Stomach (tissue), 9 donors: Measurements from ENCODE around the gene PSORS1C2. TPM values are rescaled to one million over a fixed set of nuclear protein-coding genes. Genes with fewer than 3 reads are reported as not detected.
A peak's percentile ranks its signal among the peaks of the same experiment; 100 is the strongest.

Source experiments
- DNase-seq, 2 donors: peaks; one replicate each; pipeline versions ENCODE4 v3.0.0 to v3.0.0-alpha.2; 2013 to 2019
- H3K27ac ChIP-seq, 5 donors: fragments of 200-600 bp in 4 of 5; sonication (generic) in 4 of 5; one replicate each; pipeline ENCODE4 v1.5.1; 2013 to 2019; ENCODE audit warnings: mild to moderate bottlenecking in 1 of 5, moderate library complexity in 1 of 5
- H3K27me3 ChIP-seq, 3 donors: fragments of 200-600 bp; sonication (generic); one replicate each; pipeline ENCODE4 v1.5.1; 2017 to 2019; ENCODE audit warnings: mixed run types in 1 of 3
- H3K36me3 ChIP-seq, 4 donors: fragments of 200-600 bp; sonication (generic); 1 replicate in 3 of 4; 2 replicates in 1 of 4; pipeline ENCODE4 v1.5.1; 2016 to 2019
- H3K4me1 ChIP-seq, 4 donors: fragments of 200-600 bp; sonication (generic); one replicate each; pipeline ENCODE4 v1.5.1; 2016 to 2019
- H3K4me3 ChIP-seq, 4 donors: fragments of 200-600 bp; sonication (generic) in 3 of 4; one replicate each; pipeline ENCODE4 v1.5.1; 2016 to 2019; ENCODE audit warnings: mild to moderate bottlenecking in 1 of 4
- H3K9me3 ChIP-seq, 4 donors: fragments of 200-600 bp; sonication (generic); one replicate each; pipeline ENCODE4 v1.5.1; 2016 to 2019
- EP300 ChIP-seq: sonication (generic); formaldehyde crosslinking; IDR thresholded peaks from one replicate; pipeline ENCODE4 v1.6.1; 2017; ENCODE audit warnings: antibody characterized with exemption
- POLR2A ChIP-seq, 4 donors: fragments of 450-650 bp; IDR thresholded peaks; one replicate each; pipeline ENCODE4 v1.6.1; 2016; ENCODE audit warnings: antibody characterized with exemption in 4 of 4, control low read depth in 2 of 4, mild to moderate bottlenecking in 1 of 4, moderate library complexity in 1 of 4
- POLR2AphosphoS5 ChIP-seq, 3 donors: sonication (generic); formaldehyde crosslinking; IDR thresholded peaks; one replicate each; pipeline ENCODE4 v1.6.1; 2016; ENCODE audit warnings: antibody characterized with exemption in 3 of 3
- WGBS, 5 donors: extraction: QIAGEN DNeasy Blood & Tissue Kit in 3 of 5; methylation state at CpG; one replicate each; pipeline versions ENCODE4 v1.1.5 to v1.1.7; 2013 to 2018; 5-methylcytosine and 5-hydroxymethylcytosine counted together
- intact Hi-C: fragments of 100-400 bp; cut with DNase I; formaldehyde crosslinking; loops from one replicate; pipeline ENCODE4 v1.15.1; 2023; ENCODE audit warnings: low total_unique reads
- polyA plus RNA-seq, 3 donors: library from polyadenylated mRNA; stranded (reverse); fragments of 200-250 nt; gene quantifications; one replicate each; pipeline ENCODE4 v1.2.3, GENCODE V29; 2013
- total RNA-seq, 5 donors: library from RNA; depleted of rRNA; stranded (reverse); fragments of >200 nt; gene quantifications; one replicate each; pipeline versions ENCODE4 v1.1.0 to v1.2.3, GENCODE V29; 2014 to 2016
- TF ChIP-seq, protein P1 (sequence below), 7 experiments: fragments of 450-650 bp in 4 of 7; fragments of 200-600 bp in 3 of 7; sonication (generic) in 3 of 7; IDR thresholded peaks; one replicate each; pipeline ENCODE4 v1.5.1; 2016 to 2019; ENCODE audit warnings: antibody characterized with exemption in 7 of 7, control low read depth in 2 of 7, mild to moderate bottlenecking in 1 of 7
- donor health status: healthy with polysubstance abuse.
- donor health status: Bipolar disorder and iron deficiency.
- donor health status: healthy.

The PSORS1C2 gene
- total and polyA plus RNA-seq, 8 donors = 0.73 to 1.6 TPM; not detected in 6

GRCh38 chr6:31098449-31098938 is 40.4 kb downstream of the PSORS1C2 start:
- WGBS, 5 donors = 88 to 97% (median 91%) methylated on average over 4 of the region's 4 CpGs
- no peak overlapping the region for H3K27ac ChIP-seq
- intact Hi-C loops = no loop called here

GRCh38 chr6:31096656-31097055 is 42.2 kb downstream of the PSORS1C2 start:
- 67 to 79% (median 72%) methylated on average over 5 of the region's 5 CpGs for WGBS, 5 donors
- TF ChIP-seq, protein P1, sequence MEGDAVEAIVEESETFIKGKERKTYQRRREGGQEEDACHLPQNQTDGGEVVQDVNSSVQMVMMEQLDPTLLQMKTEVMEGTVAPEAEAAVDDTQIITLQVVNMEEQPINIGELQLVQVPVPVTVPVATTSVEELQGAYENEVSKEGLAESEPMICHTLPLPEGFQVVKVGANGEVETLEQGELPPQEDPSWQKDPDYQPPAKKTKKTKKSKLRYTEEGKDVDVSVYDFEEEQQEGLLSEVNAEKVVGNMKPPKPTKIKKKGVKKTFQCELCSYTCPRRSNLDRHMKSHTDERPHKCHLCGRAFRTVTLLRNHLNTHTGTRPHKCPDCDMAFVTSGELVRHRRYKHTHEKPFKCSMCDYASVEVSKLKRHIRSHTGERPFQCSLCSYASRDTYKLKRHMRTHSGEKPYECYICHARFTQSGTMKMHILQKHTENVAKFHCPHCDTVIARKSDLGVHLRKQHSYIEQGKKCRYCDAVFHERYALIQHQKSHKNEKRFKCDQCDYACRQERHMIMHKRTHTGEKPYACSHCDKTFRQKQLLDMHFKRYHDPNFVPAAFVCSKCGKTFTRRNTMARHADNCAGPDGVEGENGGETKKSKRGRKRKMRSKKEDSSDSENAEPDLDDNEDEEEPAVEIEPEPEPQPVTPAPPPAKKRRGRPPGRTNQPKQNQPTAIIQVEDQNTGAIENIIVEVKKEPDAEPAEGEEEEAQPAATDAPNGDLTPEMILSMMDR (IDR thresholded peaks at IDR 0.05) = no peak
- TF ChIP-seq POLR2AphosphoS5 (IDR thresholded peaks at IDR 0.05) (no peak), EP300 (no peak), POLR2A (IDR thresholded peaks at IDR 0.05) (no peak)
- intact Hi-C loops = no loop called here

More at GRCh38 chr6:31098449-31098938, 40.4 kb downstream of the PSORS1C2 start:
- no peaks in the 10 kb centered on the region for H3K36me3 ChIP-seq
- peaks cover 6 to 14% (median 8%) of the 10 kb centered on the region in 4 donors for H3K4me1 ChIP-seq
- TF ChIP-seq, protein P1 (IDR thresholded peaks at IDR 0.05) = no peak
- TF ChIP-seq POLR2A (IDR thresholded peaks at IDR 0.05) = no peak
- no peak for TF ChIP-seq EP300
- TF ChIP-seq POLR2AphosphoS5 (IDR thresholded peaks at IDR 0.05) = no peak
- H3K9me3 ChIP-seq = no peaks in the 10 kb centered on the region
- no peak for DNase-seq
- no peaks in the 10 kb centered on the region for H3K27me3 ChIP-seq
- H3K4me3 ChIP-seq = no peak overlapping the region

DNA sequence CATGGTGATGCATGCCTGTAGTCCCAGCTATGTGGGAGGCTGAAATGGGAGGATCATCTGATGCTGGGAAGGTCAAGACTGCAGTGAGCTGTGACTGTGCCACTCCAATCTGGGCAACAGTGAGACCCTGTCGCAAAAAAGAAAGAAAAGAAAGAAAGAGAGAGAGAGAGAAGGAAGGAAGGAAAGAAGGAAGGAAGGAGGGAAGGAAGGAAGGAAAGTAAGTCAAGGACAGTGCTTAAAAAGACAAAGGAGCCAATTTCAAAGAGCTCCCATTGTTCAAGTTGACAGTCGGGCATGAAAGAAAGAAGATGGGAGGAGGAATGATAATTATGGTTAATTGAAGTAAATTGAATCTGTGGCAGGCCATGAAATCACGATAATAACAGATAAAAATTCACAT is 42.7 kb downstream of the PSORS1C2 start:
- Histone ChIP-seq H3K27me3 (no peaks in the 10 kb centered on the region), H3K27ac (no peak overlapping the region), H3K4me3 (no peak overlapping the region), H3K9me3 (no peaks in the 10 kb centered on the region), H3K4me1 (peaks cover 6 to 22% (median 8%) of the 10 kb centered on the region in 4 donors), H3K36me3 (no peaks in the 10 kb centered on the region)
- WGBS, 5 donors = 82 to 92% (median 89%) methylated on average over 3 of the region's 3 CpGs
- no peak for DNase-seq
- TF ChIP-seq POLR2A (IDR thresholded peaks at IDR 0.05) = no peak
- no peak for TF ChIP-seq EP300
- no peak for TF ChIP-seq POLR2AphosphoS5 (IDR thresholded peaks at IDR 0.05)
- TF ChIP-seq, protein P1 (IDR thresholded peaks at IDR 0.05) = no peak
- intact Hi-C loops = no loop called here

More at GRCh38 chr6:31096656-31097055, 42.2 kb downstream of the PSORS1C2 start:
- no peak for DNase-seq
- Histone ChIP-seq H3K9me3 (no peaks in the 10 kb centered on the region), H3K36me3 (no peaks in the 10 kb centered on the region), H3K27ac (no peak overlapping the region), H3K4me3 (no peak overlapping the region), H3K4me1 (peaks cover 6 to 22% (median 8%) of the 10 kb centered on the region in 4 donors), H3K27me3 (no peaks in the 10 kb centered on the region)

DNA sequence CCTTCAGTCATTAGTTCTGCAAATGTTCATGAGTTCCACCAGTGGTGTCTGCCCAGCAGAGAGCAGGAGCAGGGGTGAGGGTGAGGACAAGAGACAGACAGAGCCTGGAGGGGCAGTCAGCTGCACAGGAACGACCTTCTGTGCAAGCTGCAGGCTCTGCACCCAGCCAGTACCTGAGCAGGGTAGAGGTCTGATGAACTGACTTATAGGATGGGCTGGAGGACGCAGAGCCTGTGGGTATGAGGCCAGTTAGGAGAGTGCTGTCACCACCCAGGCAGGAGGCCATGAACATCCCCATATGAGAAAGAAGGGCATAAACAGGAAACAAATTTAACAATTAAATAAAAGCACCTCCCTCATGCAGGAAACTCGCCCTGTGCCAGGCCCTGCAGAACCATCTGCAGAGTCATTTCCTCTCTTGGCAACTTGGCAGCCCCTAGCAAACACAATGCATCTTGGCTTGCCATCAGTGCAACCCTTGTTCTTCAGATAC is 44.4 kb downstream of the PSORS1C2 start:
- Histone ChIP-seq H3K27me3 (no peaks in the 10 kb centered on the region), H3K27ac (peak overlapping the region in 2 of 5 donors; percentile 27 to 34), H3K4me1 (peaks cover 6 to 22% (median 8%) of the 10 kb centered on the region in 4 donors), H3K36me3 (no peaks in the 10 kb centered on the region), H3K4me3 (no peak overlapping the region), H3K9me3 (no peaks in the 10 kb centered on the region)
- 27 to 54% (median 35%) methylated on average over 3 of the region's 3 CpGs for WGBS, 5 donors
- DNase-seq = peak in 1 of 2 donors; percentile 42
- TF ChIP-seq, protein P1 (IDR thresholded peaks at IDR 0.05) = no peak
- TF ChIP-seq POLR2AphosphoS5 (IDR thresholded peaks at IDR 0.05) (peak in 1 of 3 donors; percentile 14), EP300 (no peak), POLR2A (IDR thresholded peaks at IDR 0.05) (no peak)
- intact Hi-C loops = no loop called here
